Forelimb muscle (tissue), 1 donor: ENCODE measurements around the gene NUAK1. TPM values are rescaled to one million over a fixed set of nuclear protein-coding genes. Genes with fewer than 3 reads are reported as not detected.

Source experiments
- DNase-seq: peaks from one replicate; pipeline ENCODE4 v3.0.0-alpha.2; 2013; ENCODE audit warnings: low read depth
- polyA plus RNA-seq: library from polyadenylated mRNA; unstranded; fragments of 120-200 nt; gene quantifications from one replicate; pipeline ENCODE4 v1.2.1, GENCODE V29; 2013; ENCODE audit not compliant: insufficient read length

The NUAK1 gene
- polyA plus RNA-seq, 1 donor, result 9.6 TPM

- DNase-seq, result no peak
Observed at GRCh38 chr12:106084014-106084671, 54.6 kb downstream of the NUAK1 start.

- no peak for DNase-seq
Observed at GRCh38 chr12:106082216-106083175, 56.3 kb downstream of the NUAK1 start.

- no peak for DNase-seq
Observed at GRCh38 chr12:106081606-106082005, 57.1 kb downstream of the NUAK1 start.

DNA sequence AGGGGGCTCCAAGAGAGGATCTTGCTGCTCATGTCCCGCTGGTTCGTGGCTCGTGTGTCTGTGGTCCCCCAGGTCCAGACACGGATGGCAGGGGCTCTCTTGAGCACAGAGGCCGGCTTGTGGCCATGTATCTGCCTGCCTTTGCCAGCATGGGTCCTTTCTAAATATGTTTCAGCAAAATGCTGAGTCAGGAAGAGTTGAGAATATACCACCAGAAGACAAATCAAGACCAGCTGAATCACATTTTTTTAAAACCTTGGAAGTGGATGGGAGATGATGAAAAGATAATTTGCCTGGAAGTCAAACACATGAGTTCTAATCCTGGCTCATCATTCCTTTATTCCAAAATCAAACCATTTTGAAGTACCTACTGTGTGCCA is 58.0 kb downstream of the NUAK1 start:
- no peak for DNase-seq

DNA sequence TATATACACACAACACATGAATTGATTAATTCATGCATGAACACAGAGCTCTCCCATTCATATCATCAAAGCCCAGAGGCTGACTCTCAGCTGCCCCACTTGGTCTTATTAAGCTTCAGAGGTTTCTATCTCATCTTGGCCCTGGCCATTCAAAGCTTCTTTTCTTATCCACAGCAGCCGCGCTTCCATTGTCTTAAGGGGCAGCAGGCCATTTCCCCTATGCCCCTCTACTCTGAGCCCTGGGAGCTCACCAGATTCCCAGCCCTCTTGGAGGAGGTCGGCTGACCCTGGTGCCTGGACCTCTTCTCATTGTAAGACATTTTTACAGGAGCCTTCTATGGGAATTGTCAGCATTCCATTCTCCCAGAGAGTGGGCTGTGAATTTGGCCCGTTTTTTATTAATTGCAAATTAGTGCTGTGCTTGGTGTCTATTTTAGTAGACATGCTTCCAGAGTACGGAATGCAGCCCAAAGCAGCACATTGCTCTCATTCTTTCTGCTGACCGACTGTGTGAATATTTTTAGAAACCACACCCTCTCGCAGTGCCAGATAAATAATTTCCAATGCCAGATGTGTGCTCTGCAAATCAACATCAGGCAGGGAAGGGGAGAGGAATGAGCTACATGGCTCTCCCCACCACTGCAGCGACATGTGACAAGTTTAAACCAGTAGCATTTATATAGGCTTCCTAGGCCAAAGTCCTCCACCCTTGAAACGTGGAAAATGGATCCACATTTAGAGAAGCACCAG is 58.5 kb downstream of the NUAK1 start:
- no peak for DNase-seq

- no peak for DNase-seq
Observed at GRCh38 chr12:106079148-106079738, 59.5 kb downstream of the NUAK1 start.

DNA sequence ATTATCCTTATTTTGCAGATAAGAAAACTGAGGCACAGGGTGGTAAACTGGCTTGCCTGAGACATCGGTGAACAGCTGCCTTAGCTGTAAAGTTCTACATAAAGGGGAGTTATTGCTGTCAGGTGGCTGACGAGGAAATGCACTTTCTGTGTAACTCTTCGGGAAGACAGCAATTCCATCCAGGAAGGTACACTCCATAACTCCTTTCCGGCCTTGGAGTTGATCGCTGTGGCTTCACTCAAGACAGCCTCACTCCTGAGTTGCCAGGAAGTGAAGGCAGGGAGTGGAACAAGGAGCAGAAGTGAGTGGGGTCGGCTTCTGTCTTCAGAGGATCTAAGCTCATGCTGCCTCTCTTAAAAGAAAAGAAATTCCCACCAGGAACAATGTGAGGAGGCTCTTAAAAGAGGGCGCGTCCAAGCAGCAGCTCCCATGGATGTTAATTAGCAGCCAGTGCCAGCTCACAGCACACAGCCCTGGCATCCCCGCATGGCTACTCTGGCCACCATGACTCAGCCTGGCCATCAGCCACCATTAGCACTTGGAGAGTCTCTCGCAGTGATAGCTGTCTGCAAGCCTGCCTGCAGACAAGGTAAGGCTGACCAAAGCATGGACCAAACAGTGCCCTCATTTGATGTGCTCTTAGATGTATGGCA is 60.3 kb downstream of the NUAK1 start:
- DNase-seq, result no peak

GRCh38 chr12:106074706-106075392 is 63.9 kb downstream of the NUAK1 start:
- DNase-seq, result no peak

GRCh38 chr12:106074361-106074705 is 64.4 kb downstream of the NUAK1 start:
- no peak for DNase-seq

GRCh38 chr12:106073179-106073578 is 65.6 kb downstream of the NUAK1 start:
- no peak for DNase-seq

GRCh38 chr12:106072751-106073150 is 66.0 kb downstream of the NUAK1 start:
- DNase-seq, result no peak

DNA sequence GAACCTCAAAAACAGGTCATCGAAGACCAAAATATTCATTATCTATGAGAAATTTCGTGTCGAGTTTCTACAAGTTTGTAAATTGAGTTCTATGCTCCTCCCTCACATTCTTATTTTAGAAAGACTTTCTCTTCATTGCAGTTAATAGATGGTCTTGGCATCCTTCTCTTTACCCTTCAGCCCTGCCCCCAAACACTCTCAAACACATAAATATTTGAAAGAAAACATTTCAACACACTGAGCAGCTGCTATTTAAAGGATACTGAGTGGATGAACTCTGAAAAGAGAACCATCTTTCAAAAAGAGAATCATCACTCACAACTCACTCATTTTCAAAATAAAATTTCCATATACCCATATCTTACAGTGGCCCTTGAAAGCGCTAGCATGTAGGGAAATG is 67.1 kb downstream of the NUAK1 start:
- no peak for DNase-seq

GRCh38 chr12:106070611-106071010 is 68.1 kb downstream of the NUAK1 start:
- no peak for DNase-seq

- DNase-seq, result no peak
Observed at GRCh38 chr12:106070147-106070546, 68.6 kb downstream of the NUAK1 start.

DNA sequence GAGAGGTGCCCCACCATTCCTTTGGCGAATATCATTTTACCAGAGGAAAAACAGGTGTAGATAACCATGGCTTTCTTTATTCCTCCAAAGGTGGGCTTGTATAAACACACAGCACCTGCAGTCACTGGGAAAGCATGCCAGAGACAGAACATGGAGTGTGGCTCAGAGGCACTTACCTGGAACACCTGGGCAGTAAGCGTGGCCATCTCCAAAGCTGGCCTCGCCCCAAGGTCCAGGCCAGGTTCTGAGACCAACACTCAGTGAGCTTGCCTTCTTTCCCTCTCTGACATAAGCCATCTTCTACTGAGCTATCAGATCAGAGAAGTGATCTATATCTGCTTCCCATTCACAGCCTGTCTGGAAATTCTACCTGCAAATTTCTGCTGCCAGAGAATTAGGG is 70.5 kb downstream of the NUAK1 start:
- no peak for DNase-seq

DNA sequence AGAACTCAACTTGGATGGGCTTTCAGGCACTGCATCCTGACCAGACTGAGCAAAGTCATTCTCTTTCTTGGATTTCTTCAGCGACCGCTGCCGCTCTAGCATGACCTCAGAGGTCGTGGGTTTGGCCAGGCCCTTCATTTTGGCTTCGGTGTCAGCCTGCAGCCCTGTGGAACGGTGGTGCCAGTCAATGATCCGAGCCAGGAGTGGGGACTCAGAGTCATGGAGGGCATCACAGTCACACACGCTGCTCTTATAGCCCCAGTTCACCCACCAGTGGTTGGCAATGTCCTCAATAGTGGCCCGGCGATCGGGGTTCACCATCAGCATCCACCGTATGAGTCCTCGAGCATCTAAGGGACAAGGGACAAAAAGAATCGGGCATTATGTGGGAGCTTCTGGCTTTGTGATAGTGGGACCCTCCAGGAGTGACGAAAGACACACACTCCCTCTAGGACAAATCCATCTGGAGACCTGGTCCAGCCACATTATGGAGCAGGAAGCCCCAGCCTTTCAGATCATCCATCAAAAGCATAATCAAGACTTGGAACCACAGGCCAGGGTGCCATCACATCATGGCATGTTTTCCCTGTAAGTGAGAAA is 71.0 kb downstream of the NUAK1 start:
- DNase-seq, result no peak

DNA sequence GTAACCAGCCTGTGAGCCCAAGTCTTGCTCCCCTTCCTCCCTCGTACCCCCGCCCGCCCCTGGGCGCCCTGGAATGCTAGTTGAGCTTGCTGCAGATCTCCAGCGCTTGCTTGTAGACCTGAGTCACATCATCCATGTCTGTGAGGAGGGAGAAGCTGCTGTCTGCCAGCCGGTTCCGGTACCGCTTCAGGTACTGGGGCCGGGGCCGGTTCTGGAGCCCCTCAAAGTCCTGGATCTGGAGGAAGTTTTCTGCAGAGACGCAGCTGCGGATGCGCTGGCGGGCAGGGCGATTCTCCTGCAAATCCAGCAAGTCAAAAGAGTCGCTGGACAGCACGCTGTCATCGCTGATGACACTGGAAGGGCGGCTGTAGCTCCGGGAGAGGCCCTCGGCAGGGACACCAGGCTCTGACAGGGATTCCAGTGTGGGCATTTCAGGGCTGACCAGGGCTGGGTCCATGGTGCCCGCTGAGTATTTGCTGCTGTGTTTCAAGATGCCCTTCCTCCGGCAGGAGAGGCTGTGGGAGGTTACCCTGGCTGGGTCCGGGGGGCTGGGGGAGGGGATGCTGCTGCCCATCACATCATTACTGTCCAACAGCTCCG is 71.9 kb downstream of the NUAK1 start:
- no peak for DNase-seq

DNA sequence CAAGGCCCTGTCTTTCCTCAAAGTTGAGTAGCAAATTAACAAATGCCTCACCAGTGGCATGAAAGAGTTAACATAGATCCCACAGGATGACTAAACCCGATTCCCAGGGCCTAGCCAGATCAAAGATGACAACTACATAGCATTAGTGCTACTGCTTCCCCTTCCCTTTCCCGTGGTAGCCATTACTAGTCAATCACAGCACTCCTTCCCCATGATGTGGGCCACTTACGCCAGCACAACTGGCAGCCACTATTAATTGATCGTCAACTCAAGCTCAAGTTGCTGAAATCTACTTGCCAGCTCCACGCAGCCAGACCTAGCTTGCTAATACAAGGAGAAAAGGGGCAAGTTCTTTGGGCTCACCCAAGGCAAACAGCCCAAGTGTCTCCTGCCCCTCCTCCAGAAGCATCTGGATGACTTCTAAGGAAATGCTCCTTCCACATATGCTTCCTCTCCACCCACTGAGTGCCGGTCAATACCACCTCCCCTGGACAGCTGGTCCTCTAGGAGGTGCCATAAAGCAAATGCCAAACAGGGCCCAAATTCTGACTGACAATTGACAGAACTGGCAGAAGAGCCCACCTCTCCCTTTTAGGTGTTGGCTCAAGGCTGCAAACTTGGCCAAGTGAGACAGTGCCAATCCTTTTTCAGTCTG is 72.6 kb downstream of the NUAK1 start:
- DNase-seq, result no peak

DNA sequence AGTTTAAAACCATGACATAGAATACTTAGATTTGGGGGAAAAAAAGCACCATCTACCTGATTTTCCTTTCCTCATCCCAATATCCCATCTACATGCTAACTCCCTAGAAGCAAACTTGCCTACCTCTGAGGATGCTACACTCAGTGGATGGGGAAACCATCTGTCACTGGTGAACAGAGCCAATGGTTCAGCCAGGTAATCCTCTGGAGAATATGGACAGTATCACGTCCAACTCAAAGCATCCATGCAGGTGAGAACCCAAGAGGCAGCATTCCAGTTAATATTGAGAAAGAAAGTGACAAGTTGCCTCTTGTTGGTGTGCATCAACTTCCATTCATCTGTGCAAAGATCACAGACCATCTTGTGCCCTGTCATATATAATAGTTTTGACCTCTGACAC is 73.2 kb downstream of the NUAK1 start:
- DNase-seq, result no peak

DNA sequence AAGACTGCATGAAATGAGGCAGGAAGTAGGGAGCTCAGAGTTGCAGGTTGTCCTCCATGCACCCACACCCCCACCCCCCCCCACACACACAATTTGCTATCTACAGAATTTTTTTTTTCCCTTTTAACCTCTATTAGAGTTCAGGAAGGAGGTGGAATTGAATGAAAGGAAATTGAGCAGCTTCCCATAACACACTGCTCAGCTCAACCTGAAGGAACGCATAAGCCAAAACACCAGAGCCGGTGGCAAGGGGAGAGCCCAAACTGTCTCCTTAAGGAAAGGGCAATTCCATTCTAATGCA is 74.1 kb downstream of the NUAK1 start:
- no peak for DNase-seq
